ENCODE measurements around the gene SORCS2.

- TF ChIP-seq CTCF (conservative IDR thresholded peaks at IDR 0.05; ENCODE audit: low read depth, low read length), result no peak
- no peak for TF ChIP-seq EZH2 (IDR thresholded peaks at IDR 0.05; ENCODE audit: low read length, unreplicated experiment)
- TF ChIP-seq EZH2phosphoT487 (IDR thresholded peaks at IDR 0.05; ENCODE audit: borderline replicate concordance, low read length), result no peak
Observed at GRCh38 chr4:7571701-7572100, 379.4 kb downstream of the SORCS2 start.

All from PC-3 (cell line).